HG02885 (cell line): ENCODE measurements around the gene PITPNM2.

Source experiments
- ATAC-seq: cut with Tn5 transposase; IDR thresholded peaks from one replicate; pipeline ENCODE4 v1.9.1; 2021; ENCODE audit warnings: mild to moderate bottlenecking; ENCODE audit not compliant: unreplicated experiment, poor library complexity

PITPNM2 gene

GRCh38 chr12:123145211-123145610 lies 5.7 kb downstream of the PITPNM2 start:
- ATAC-seq: no peak

- ATAC-seq: no peak
These were observed 7.0 kb downstream of the PITPNM2 start for GRCh38 chr12:123143736-123144461.

GRCh38 chr12:123142921-123143735 lies 7.8 kb downstream of the PITPNM2 start:
- ATAC-seq: no peak

GRCh38 chr12:123142518-123142840 lies 8.4 kb downstream of the PITPNM2 start:
- ATAC-seq: no peak

GRCh38 chr12:123141615-123142517 lies 9.0 kb downstream of the PITPNM2 start:
- ATAC-seq: no peak

- no peak for ATAC-seq
These were observed 9.9 kb downstream of the PITPNM2 start for GRCh38 chr12:123140676-123141614.

GRCh38 chr12:123139926-123140675 lies 10.8 kb downstream of the PITPNM2 start:
- no peak for ATAC-seq

- ATAC-seq: no peak
These were observed 15.2 kb downstream of the PITPNM2 start for GRCh38 chr12:123135688-123136087.

- ATAC-seq: no peak
These were observed 16.1 kb downstream of the PITPNM2 start for GRCh38 chr12:123134826-123135225.

GRCh38 chr12:123134271-123134671 lies 16.6 kb downstream of the PITPNM2 start:
- no peak for ATAC-seq

GRCh38 chr12:123133701-123134100 lies 17.2 kb downstream of the PITPNM2 start:
- ATAC-seq: no peak

- ATAC-seq: no peak
These were observed 17.8 kb downstream of the PITPNM2 start for GRCh38 chr12:123132951-123133619.

GRCh38 chr12:123131879-123132402 lies 18.9 kb downstream of the PITPNM2 start:
- no peak for ATAC-seq

- no peak for ATAC-seq
These were observed 19.5 kb downstream of the PITPNM2 start for GRCh38 chr12:123131291-123131832.

GRCh38 chr12:123129621-123130020 lies 21.3 kb downstream of the PITPNM2 start:
- no peak for ATAC-seq

GRCh38 chr12:123127182-123127495 lies 23.8 kb downstream of the PITPNM2 start:
- no peak for ATAC-seq

GRCh38 chr12:123126294-123127181 lies 24.4 kb downstream of the PITPNM2 start:
- no peak for ATAC-seq
